BLaER1 treated with 17β-estradiol and CSF1 and Interleukin-3, amounts not matched to agents 10 nM and 100 nM (cell line): Measurements from ENCODE around the gene WDR70.
A peak's percentile ranks its signal among the peaks of the same experiment; 100 is the strongest.

Experiments
- H3K27ac ChIP-seq, 11 experiments: shearing (Covaris generic); formaldehyde crosslinking; 2 replicates each; pipeline ENCODE4 v1.8.1; 2022
- H3K27me3 ChIP-seq, 11 experiments: shearing (Covaris generic); formaldehyde crosslinking; 2 replicates each; pipeline ENCODE4 v1.8.1; 2022
- H3K36me3 ChIP-seq, 11 experiments: shearing (Covaris generic); formaldehyde crosslinking; 2 replicates each; pipeline ENCODE4 v1.8.1; 2022
- H3K4me1 ChIP-seq, 10 experiments: shearing (Covaris generic); formaldehyde crosslinking; 2 replicates each; pipeline ENCODE4 v1.8.1; 2022
- H3K4me2 ChIP-seq, 11 experiments: shearing (Covaris generic); formaldehyde crosslinking; 2 replicates each; pipeline ENCODE4 v1.8.1; 2022
- H3K4me3 ChIP-seq, 10 experiments: shearing (Covaris generic); formaldehyde crosslinking; 2 replicates each; pipeline ENCODE4 v1.8.1; 2022
- H3K9ac ChIP-seq, 11 experiments: shearing (Covaris generic); formaldehyde crosslinking; 2 replicates each; pipeline ENCODE4 v1.8.1; 2022
- H3K9me3 ChIP-seq, 11 experiments: shearing (Covaris generic); formaldehyde crosslinking; replicated peaks in 1 of 11; 2 replicates each; pipeline ENCODE4 v1.8.1; 2022
- H4K20me1 ChIP-seq, 11 experiments: shearing (Covaris generic); formaldehyde crosslinking; 2 replicates each; pipeline ENCODE4 v1.8.1; 2022
- Cebpa-rat ChIP-seq, 11 experiments: shearing (Covaris generic); IDR thresholded peaks; 2 replicates each; pipeline ENCODE4 v1.8.1; 2022

WDR70 gene

DNA sequence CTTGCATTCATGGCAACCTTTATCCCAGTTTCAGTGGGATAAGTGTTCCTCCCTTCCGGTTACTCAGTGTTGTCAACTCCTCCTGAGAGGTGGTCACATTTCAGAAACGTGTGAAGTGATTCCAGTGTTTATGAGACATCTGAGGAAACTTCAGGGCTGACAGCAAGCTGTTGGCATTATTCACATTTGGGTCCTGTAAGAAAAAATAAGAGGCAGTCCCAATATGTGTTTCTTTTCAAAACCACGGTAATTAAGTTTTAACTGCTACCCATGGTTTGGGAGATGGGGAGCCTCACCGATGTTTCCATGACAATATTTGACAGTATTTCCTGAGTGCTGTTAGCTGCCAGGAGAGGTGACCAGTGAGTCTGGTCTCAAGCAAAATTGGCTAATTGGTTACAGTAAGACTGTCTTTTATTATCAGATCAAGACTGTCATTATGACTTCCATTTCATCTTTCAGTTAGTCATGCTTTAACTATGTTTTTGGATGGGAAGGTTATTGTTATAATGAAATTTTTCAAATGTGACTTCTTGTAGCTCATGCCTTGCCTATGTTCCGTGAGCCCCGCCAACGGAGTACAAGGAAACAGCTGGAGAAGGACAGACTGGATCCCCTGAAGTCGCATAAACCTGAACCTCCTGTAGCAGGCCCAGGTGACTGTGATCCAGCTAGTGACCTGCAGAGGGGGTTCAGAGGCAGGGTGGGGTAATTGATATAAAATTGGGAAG lies 345.4 kb downstream of the WDR70 start:
- Histone ChIP-seq H3K4me3 (no peak overlapping the region), H3K4me1 (peaks cover 27 to 81% (median 62%) of the 10 kb centered on the region in 10 experiments), H3K27me3 (peaks cover 0 to 20% (median 0%) of the 10 kb centered on the region in 11 experiments; a peak in 4 of 22 replicates), H4K20me1 (no peaks in the 10 kb centered on the region), H3K9ac (no peak overlapping the region; a peak in 2 of 22 replicates), H3K36me3 (peaks cover 21 to 60% (median 36%) of the 10 kb centered on the region in 11 experiments), H3K27ac (peak overlapping the region in 8 of 11 experiments; percentile 88 to 98 (median 92); a peak in 16 of 22 replicates), H3K4me2 (peak overlapping the region in 8 of 11 experiments; percentile 1 to 89 (median 82); a peak in 14 of 22 replicates), H3K9me3 (no peaks in the 10 kb centered on the region; a peak in 1 of 22 replicates)
- TF ChIP-seq Cebpa-rat (IDR thresholded peaks at IDR 0.05) = no peak

- Histone ChIP-seq H3K4me2 (peak overlapping the region in 7 of 11 experiments; percentile 80 to 89 (median 83); a peak in 10 of 22 replicates), H3K27me3 (peaks cover 0 to 20% (median 0%) of the 10 kb centered on the region in 11 experiments; a peak in 4 of 22 replicates), H3K36me3 (peaks cover 21 to 66% (median 39%) of the 10 kb centered on the region in 11 experiments), H3K4me1 (peaks cover 27 to 75% (median 56%) of the 10 kb centered on the region in 10 experiments), H3K9me3 (no peaks in the 10 kb centered on the region; a peak in 2 of 22 replicates), H3K27ac (peak overlapping the region in 7 of 11 experiments; percentile 88 to 98 (median 92); a peak in 13 of 22 replicates), H3K4me3 (no peak overlapping the region), H4K20me1 (no peaks in the 10 kb centered on the region), H3K9ac (no peak overlapping the region)
- no peak for TF ChIP-seq Cebpa-rat (IDR thresholded peaks at IDR 0.05)
These were observed 346.1 kb downstream of the WDR70 start for GRCh38 chr5:37725185-37725584.

DNA sequence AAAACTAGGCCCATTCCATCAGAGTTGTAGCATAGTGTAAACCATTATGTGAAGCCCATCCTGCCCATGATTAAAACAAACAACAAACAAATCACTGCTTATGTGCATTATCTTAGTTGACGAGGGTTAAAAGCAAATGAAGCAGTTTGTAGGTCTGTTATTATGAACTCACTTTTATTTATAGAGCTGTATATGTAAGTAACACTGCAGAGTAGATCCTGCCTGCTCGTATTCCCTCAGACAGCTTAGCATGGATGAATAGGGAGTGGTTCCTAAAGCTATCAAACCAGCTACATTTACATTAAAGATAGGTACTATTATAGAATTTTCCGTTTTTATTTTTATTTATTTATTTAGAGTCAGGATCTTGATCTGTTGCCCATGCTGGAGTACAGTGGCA lies 348.1 kb downstream of the WDR70 start:
- Histone ChIP-seq H3K4me1 (peaks cover 10 to 57% (median 36%) of the 10 kb centered on the region in 10 experiments), H3K4me3 (no peak overlapping the region), H3K9ac (no peak overlapping the region), H4K20me1 (peaks cover 0 to 4% (median 0%) of the 10 kb centered on the region in 11 experiments; a peak in 1 of 22 replicates), H3K27me3 (peaks cover 0 to 36% (median 0%) of the 10 kb centered on the region in 11 experiments; a peak in 5 of 22 replicates), H3K27ac (peak overlapping the region in 3 of 11 experiments; percentile 26 to 98 (median 97); a peak in 4 of 22 replicates), H3K4me2 (peak overlapping the region in 2 of 11 experiments; percentile 88 to 89; a peak in 2 of 22 replicates), H3K36me3 (peaks cover 26 to 86% (median 47%) of the 10 kb centered on the region in 11 experiments), H3K9me3 (peaks cover 0 to 4% (median 0%) of the 10 kb centered on the region in 11 experiments; a peak in 2 of 22 replicates)
- TF ChIP-seq Cebpa-rat (IDR thresholded peaks at IDR 0.05) = no peak

GRCh38 chr5:37730896-37731455 lies 351.9 kb downstream of the WDR70 start:
- Histone ChIP-seq H3K36me3 (peaks cover 29 to 81% (median 41%) of the 10 kb centered on the region in 11 experiments), H4K20me1 (peaks cover 0 to 19% (median 0%) of the 10 kb centered on the region in 11 experiments; a peak in 5 of 22 replicates), H3K27me3 (peaks cover 0 to 67% (median 0%) of the 10 kb centered on the region in 11 experiments; a peak in 7 of 22 replicates), H3K4me2 (no peak overlapping the region), H3K27ac (no peak overlapping the region), H3K4me3 (no peak overlapping the region), H3K9ac (no peak overlapping the region), H3K4me1 (peaks cover 3 to 27% (median 12%) of the 10 kb centered on the region in 10 experiments; a peak in 17 of 20 replicates), H3K9me3 (peaks cover 0 to 4% (median 0%) of the 10 kb centered on the region in 11 experiments; a peak in 2 of 22 replicates)
- TF ChIP-seq Cebpa-rat (IDR thresholded peaks at IDR 0.05) = no peak

GRCh38 chr5:37734114-37734513 lies 355.0 kb downstream of the WDR70 start:
- peaks cover 0 to 90% (median 0%) of the 10 kb centered on the region in 11 experiments; a peak in 8 of 22 replicates for H3K27me3 ChIP-seq
- peaks cover 0 to 4% (median 0%) of the 10 kb centered on the region in 11 experiments; a peak in 1 of 22 replicates for H3K9me3 ChIP-seq
- no peak overlapping the region for H3K27ac ChIP-seq
- no peak for TF ChIP-seq Cebpa-rat (IDR thresholded peaks at IDR 0.05)
- no peak overlapping the region for H3K9ac ChIP-seq
- peaks cover 8 to 58% (median 18%) of the 10 kb centered on the region in 11 experiments; a peak in 18 of 22 replicates for H3K36me3 ChIP-seq
- H3K4me3 ChIP-seq = no peak overlapping the region
- H3K4me1 ChIP-seq = peaks cover 28 to 38% (median 34%) of the 10 kb centered on the region in 10 experiments
- peaks cover 0 to 42% (median 0%) of the 10 kb centered on the region in 11 experiments; a peak in 5 of 22 replicates for H4K20me1 ChIP-seq
- no peak overlapping the region for H3K4me2 ChIP-seq

DNA sequence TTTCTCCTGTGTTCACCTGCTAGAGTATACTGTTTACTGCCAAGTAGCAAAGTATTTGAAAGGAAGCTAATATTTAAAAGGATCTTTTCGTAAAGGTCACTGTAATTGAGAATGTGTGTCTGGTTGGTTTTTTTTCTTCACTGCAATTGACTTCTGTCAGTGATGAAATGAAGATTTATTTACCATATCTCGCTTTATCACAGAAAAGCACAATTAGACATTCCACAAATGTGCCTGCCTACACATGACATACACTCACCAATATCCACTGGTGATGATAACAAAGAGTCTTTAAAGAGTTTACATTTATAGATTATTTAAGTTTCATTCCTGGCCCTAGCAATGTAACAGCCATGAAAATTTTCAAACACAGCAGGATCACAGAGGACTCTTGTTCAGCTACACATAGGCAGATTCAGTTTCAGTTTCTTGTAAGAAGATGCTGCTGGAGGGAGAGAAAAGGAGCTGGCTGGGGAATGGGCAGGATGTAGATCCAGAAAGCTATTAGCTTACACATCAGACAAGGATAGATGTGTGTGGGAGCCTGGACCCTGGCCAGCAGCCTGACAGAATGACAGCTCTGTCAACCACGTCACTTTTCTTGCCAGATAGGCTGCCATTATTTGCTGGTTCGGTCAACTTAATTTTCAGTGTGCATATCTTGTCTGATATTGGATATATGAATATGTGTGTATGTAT lies 356.7 kb downstream of the WDR70 start:
- H3K27me3 ChIP-seq = peaks cover 0 to 93% (median 0%) of the 10 kb centered on the region in 11 experiments; a peak in 8 of 22 replicates
- H3K36me3 ChIP-seq = peaks cover 7 to 49% (median 16%) of the 10 kb centered on the region in 11 experiments; a peak in 19 of 22 replicates
- H3K4me2 ChIP-seq = peak overlapping the region in 10 of 11 experiments; percentile 3 to 52 (median 36); a peak in 14 of 22 replicates
- H3K27ac ChIP-seq = peak overlapping the region in 3 of 11 experiments; percentile 22 to 27 (median 26); a peak in 2 of 22 replicates
- H4K20me1 ChIP-seq = peaks cover 0 to 48% (median 0%) of the 10 kb centered on the region in 11 experiments; a peak in 5 of 22 replicates
- no peak overlapping the region for H3K9ac ChIP-seq
- no peak overlapping the region for H3K4me3 ChIP-seq
- no peak for TF ChIP-seq Cebpa-rat (IDR thresholded peaks at IDR 0.05)
- H3K9me3 ChIP-seq = peaks cover 0 to 10% (median 4%) of the 10 kb centered on the region in 11 experiments; a peak in 10 of 22 replicates
- peaks cover 36 to 53% (median 44%) of the 10 kb centered on the region in 10 experiments for H3K4me1 ChIP-seq

DNA sequence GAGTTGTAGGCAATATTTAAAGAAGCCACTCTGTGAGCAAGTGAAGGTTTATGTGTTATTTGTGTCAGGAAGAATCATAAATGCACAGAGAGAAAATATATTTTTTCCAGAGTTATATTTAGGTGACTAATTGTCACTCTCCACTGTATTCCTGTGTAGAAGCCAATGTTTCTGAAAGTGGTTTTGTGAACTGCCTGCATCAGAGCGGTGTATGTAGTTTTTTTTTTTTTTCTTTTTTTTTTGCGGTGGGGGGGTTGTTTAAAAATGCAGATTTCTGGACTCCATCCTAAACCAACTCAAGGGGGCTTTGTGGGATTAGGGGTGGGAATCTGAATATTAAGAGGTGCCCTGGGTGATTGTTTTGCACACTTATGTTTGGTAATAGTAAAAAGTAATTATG lies 357.3 kb downstream of the WDR70 start:
- Histone ChIP-seq H3K27me3 (peaks cover 0 to 93% (median 0%) of the 10 kb centered on the region in 11 experiments; a peak in 8 of 22 replicates), H3K36me3 (peaks cover 7 to 49% (median 18%) of the 10 kb centered on the region in 11 experiments; a peak in 18 of 22 replicates), H3K27ac (peak overlapping the region in 2 of 11 experiments; percentile 22 to 26; a peak in 1 of 22 replicates), H3K4me1 (peaks cover 36 to 54% (median 44%) of the 10 kb centered on the region in 10 experiments), H3K9ac (no peak overlapping the region), H3K4me2 (peak overlapping the region in 10 of 11 experiments; percentile 3 to 52 (median 36); a peak in 12 of 22 replicates), H3K4me3 (no peak overlapping the region), H3K9me3 (peaks cover 3 to 16% (median 7%) of the 10 kb centered on the region in 11 experiments; a peak in 16 of 22 replicates), H4K20me1 (peaks cover 0 to 44% (median 0%) of the 10 kb centered on the region in 11 experiments; a peak in 5 of 22 replicates)
- TF ChIP-seq Cebpa-rat (IDR thresholded peaks at IDR 0.05) = no peak
